GM12892 (cell line): ENCODE data around the gene ZDHHC11B.
"Not testable (repeated sequence)": the region's sequence is repeated elsewhere in the genome, so short reads cannot be mapped to it uniquely, and the experiment has no call there.

Experiments
- POLR2A ChIP-seq: IDR thresholded peaks from 2 replicates; pipeline ENCODE4 v1.6.1; 2011; ENCODE audit warnings: low read depth, low read length, control low read depth
- POLR2AphosphoS5 ChIP-seq: IDR thresholded peaks from 2 replicates; pipeline ENCODE4 v1.6.1; 2011; ENCODE audit warnings: low read depth, low read length, control low read depth

GRCh38 chr5:782356-782755 lies 2.2 kb downstream of the ZDHHC11B start:
- not testable (repeated sequence) for TF ChIP-seq POLR2AphosphoS5, POLR2A
